ENCODE results near the gene BRMS1. TPM values are rescaled to one million over a fixed set of nuclear protein-coding genes. Genes with fewer than 3 reads are reported as not detected.

The BRMS1 gene
- total RNA-seq, 1 donor from 2014 or later: 16.4 TPM

GRCh38 chr11:66315921-66316811 is 28.7 kb downstream of the BRMS1 start:
- no peaks in the 10 kb centered on the region for H4K20me1 ChIP-seq (ENCODE audit: low read depth)
- peak overlapping the region; percentile 92 for H3K27ac Mint-ChIP-seq
- H3K27me3 Mint-ChIP-seq (ENCODE audit: insufficient read depth, low read depth): peaks cover 14% of the 10 kb centered on the region
- no peaks in the 10 kb centered on the region for H3K9me3 ChIP-seq (ENCODE audit: low read depth)
- H3K27me3 ChIP-seq: peaks cover 14% of the 10 kb centered on the region
- peak overlapping the region; percentile 64 for H3K4me3 Mint-ChIP-seq
- peaks cover 46% of the 10 kb centered on the region for H3K4me1 Mint-ChIP-seq
- no peaks in the 10 kb centered on the region for H3K36me3 Mint-ChIP-seq
- H3K79me2 ChIP-seq (ENCODE audit: low read depth): no peaks in the 10 kb centered on the region
- TF ChIP-seq EZH2phosphoT487 (IDR thresholded peaks at IDR 0.05): no peak
- TF ChIP-seq EZH2 (IDR thresholded peaks at IDR 0.05): no peak
- TF ChIP-seq, protein P1, sequence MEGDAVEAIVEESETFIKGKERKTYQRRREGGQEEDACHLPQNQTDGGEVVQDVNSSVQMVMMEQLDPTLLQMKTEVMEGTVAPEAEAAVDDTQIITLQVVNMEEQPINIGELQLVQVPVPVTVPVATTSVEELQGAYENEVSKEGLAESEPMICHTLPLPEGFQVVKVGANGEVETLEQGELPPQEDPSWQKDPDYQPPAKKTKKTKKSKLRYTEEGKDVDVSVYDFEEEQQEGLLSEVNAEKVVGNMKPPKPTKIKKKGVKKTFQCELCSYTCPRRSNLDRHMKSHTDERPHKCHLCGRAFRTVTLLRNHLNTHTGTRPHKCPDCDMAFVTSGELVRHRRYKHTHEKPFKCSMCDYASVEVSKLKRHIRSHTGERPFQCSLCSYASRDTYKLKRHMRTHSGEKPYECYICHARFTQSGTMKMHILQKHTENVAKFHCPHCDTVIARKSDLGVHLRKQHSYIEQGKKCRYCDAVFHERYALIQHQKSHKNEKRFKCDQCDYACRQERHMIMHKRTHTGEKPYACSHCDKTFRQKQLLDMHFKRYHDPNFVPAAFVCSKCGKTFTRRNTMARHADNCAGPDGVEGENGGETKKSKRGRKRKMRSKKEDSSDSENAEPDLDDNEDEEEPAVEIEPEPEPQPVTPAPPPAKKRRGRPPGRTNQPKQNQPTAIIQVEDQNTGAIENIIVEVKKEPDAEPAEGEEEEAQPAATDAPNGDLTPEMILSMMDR (IDR thresholded peaks at IDR 0.05): no peak
- H3F3A ChIP-seq (ENCODE audit: low read depth): peaks cover 30% of the 10 kb centered on the region
- H3K9me3 Mint-ChIP-seq: peaks cover 12% of the 10 kb centered on the region
- peaks cover 28% of the 10 kb centered on the region for H3K4me1 ChIP-seq
- no peak for DNase-seq (ENCODE audit: low spot score)
- no peak overlapping the region for H3K27ac ChIP-seq
- peak overlapping the region; percentile 45 for H3K4me2 ChIP-seq
- no peak overlapping the region for H2AFZ ChIP-seq (replicated peaks)
- no peaks in the 10 kb centered on the region for H3K36me3 ChIP-seq
- H3K9ac ChIP-seq: no peak overlapping the region
- H3K4me3 ChIP-seq: no peak overlapping the region

DNA sequence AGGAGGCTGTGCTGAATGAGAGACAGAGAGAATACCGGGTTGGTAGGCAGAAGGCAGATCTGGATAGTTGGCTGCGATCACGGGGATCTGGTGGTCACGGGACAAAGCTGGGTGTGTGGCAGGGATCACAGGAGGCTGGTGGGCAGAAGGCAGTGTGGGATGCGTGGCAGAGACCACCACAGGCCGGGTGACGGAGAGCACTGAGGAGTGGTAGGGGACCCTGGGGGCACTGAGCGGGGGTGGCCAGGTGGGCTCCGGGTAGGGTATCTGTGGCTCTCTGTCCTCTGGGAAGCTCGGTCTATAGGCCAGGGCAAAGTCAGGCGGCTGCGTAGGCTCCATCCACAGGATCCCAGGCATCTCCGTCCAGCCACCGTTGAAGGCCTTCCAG is 29.4 kb downstream of the BRMS1 start:
- H3F3A ChIP-seq (ENCODE audit: low read depth): peaks cover 34% of the 10 kb centered on the region
- no peak overlapping the region for H2AFZ ChIP-seq (replicated peaks)
- no peaks in the 10 kb centered on the region for H3K36me3 ChIP-seq
- H3K4me1 Mint-ChIP-seq: peaks cover 46% of the 10 kb centered on the region
- no peaks in the 10 kb centered on the region for H4K20me1 ChIP-seq (ENCODE audit: low read depth)
- no peaks in the 10 kb centered on the region for H3K9me3 ChIP-seq (ENCODE audit: low read depth)
- peaks cover 14% of the 10 kb centered on the region for H3K27me3 Mint-ChIP-seq (ENCODE audit: insufficient read depth, low read depth)
- H3K36me3 Mint-ChIP-seq: no peaks in the 10 kb centered on the region
- no peak for TF ChIP-seq EZH2phosphoT487 (IDR thresholded peaks at IDR 0.05)
- no peak for TF ChIP-seq EZH2 (IDR thresholded peaks at IDR 0.05)
- TF ChIP-seq, protein P1 (IDR thresholded peaks at IDR 0.05): no peak
- no peak for DNase-seq (ENCODE audit: low spot score)
- no peak overlapping the region for H3K9ac ChIP-seq
- H3K27ac Mint-ChIP-seq: peak overlapping the region; percentile 92
- H3K27ac ChIP-seq: no peak overlapping the region
- H3K4me3 Mint-ChIP-seq: peak overlapping the region; percentile 64
- peaks cover 20% of the 10 kb centered on the region for H3K27me3 ChIP-seq
- no peaks in the 10 kb centered on the region for H3K79me2 ChIP-seq (ENCODE audit: low read depth)
- peaks cover 28% of the 10 kb centered on the region for H3K4me1 ChIP-seq
- H3K4me2 ChIP-seq: no peak overlapping the region
- H3K4me3 ChIP-seq: no peak overlapping the region
- peaks cover 12% of the 10 kb centered on the region for H3K9me3 Mint-ChIP-seq

- no peak overlapping the region for H2AFZ ChIP-seq (replicated peaks)
- no peak overlapping the region for H3K4me3 ChIP-seq
- Mint-ChIP-seq H3K9me3 (peaks cover 6% of the 10 kb centered on the region), H3K27ac (peak overlapping the region; percentile 40), H3K4me3 (peak overlapping the region; percentile 74), H3K36me3 (no peaks in the 10 kb centered on the region), H3K4me1 (peaks cover 43% of the 10 kb centered on the region), H3K27me3 (ENCODE audit: insufficient read depth, low read depth) (peaks cover 13% of the 10 kb centered on the region)
- no peaks in the 10 kb centered on the region for H3K79me2 ChIP-seq (ENCODE audit: low read depth)
- peaks cover 28% of the 10 kb centered on the region for H3K4me1 ChIP-seq
- H3F3A ChIP-seq (ENCODE audit: low read depth): peaks cover 34% of the 10 kb centered on the region
- H3K27ac ChIP-seq: no peak overlapping the region
- no peaks in the 10 kb centered on the region for H4K20me1 ChIP-seq (ENCODE audit: low read depth)
- H3K4me2 ChIP-seq: no peak overlapping the region
- peaks cover 24% of the 10 kb centered on the region for H3K27me3 ChIP-seq
- no peak for DNase-seq (ENCODE audit: low spot score)
- TF ChIP-seq, protein P1 (IDR thresholded peaks at IDR 0.05): no peak
- TF ChIP-seq EZH2phosphoT487 (IDR thresholded peaks at IDR 0.05): no peak
- TF ChIP-seq EZH2 (IDR thresholded peaks at IDR 0.05): no peak
- H3K9me3 ChIP-seq (ENCODE audit: low read depth): no peaks in the 10 kb centered on the region
- no peaks in the 10 kb centered on the region for H3K36me3 ChIP-seq
- H3K9ac ChIP-seq: no peak overlapping the region
Observed at GRCh38 chr11:66314561-66315497, 30.1 kb downstream of the BRMS1 start.
